Eye (tissue), 1 donor: ENCODE data around the gene ELMO1.

Experiments
- DNase-seq: peaks from one replicate; pipeline ENCODE4 v3.0.0-alpha.2; 2015

Gene ELMO1

DNA sequence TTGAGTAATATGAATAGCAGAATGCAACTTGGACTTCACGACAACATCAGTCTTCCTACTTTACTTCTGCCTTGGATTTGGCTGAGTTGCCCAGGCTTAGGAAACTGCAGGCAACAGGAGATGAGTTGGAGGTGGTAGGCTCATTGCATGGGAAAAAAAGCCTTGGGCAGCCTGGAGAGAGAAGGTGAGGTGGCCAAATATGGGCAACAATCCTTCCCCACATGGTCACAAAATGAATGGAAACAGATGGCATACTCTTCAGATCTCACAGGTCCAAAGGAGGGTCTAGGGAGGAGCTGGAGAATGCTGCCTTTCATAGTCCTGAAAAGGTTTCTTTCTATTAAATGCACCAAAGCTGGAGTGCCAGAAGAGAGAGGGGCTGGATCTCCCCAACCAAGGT lies 595.7 kb downstream of the ELMO1 start:
- no peak for DNase-seq

DNA sequence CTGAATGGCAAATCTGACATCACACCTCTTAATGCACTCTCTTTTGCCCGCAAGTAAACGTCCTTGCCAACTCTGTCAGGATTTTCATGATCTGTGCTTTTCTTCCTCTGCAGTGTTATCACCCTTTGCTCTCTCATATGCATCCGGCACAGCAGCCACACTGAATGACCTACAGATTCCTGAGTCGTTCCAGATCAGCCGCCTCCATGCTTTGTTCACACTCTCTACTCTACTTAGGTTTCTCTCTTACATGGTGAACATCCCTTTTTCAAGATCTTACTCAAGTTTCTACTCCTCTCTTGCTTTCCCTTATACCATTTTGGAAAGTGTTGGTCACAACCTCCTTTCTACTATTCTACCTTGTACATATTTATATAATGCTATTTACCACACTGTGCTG lies 596.6 kb downstream of the ELMO1 start:
- no peak for DNase-seq

DNA sequence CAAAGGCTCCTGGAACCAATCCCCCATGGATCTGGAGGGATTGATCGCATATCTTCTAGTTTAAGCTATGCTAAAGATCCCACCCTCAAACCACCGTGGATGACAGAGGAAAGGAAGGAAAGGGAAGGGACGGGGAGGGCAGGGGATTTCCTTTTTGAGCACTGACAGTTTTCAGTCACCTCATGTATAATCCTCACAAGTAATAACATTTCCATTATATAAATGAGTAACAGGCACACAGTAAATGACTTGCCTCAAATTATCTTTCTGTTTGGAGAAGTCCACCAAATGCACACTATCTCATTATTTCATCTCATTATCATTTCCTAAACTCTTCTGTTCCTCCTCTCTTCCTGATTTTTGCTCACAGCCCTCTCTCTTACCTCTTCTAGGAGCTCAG lies 597.3 kb downstream of the ELMO1 start:
- DNase-seq = no peak

DNA sequence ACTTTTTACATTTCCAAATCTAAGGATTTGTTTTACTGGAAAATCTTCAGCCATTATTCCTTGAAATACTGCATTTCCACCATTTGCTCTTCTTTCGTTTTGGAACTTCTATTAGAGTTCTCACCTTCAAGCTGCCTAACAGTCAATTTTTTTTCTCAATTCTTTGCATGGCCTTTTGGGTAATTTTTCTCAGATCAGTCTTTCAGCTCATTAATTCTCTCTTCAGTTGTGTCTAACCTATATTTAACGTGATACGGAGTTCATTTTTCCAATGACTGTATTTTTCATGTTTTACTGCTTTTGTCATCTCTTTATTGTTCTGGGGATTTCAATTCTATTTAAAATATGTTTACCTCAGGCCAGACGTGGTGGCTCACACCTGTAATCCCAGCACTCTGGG lies 600.7 kb downstream of the ELMO1 start:
- no peak for DNase-seq

DNA sequence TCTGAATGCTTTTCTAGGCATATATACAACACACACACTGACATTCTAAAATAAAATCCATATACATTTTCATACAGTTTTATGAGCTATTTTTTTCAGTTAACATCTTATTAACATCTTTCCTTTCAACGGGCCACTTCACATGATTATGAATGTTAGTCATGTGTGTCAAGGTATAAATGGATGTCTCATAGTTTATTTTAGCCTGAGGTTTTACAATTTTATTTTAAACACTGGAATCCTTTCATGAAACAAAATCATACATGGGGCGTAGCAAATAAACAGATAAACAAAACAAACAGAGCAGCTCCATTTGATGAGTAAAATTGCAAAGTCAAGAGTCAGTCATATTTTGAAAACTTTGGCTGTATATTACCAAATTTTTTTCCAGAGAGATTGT lies 604.3 kb downstream of the ELMO1 start:
- no peak for DNase-seq

DNA sequence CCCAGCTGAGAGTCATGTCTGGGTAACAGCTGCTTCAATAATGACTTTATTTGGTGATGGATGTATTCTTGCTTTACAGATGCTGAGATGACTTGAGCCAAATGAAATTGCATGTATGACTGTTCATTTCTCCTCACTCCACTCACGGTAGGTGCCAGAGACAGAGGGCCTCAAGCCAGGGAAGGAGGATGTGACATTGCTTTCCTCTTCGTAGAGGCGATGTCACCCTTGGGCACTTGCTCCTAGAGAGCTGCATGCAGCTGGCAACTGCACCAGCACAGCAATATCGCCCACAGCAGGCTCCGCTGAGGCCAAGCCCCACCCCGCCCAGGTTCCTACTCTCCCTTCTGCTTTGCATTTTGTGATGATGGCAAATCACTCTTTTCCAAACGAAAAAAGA lies 607.8 kb downstream of the ELMO1 start:
- DNase-seq = no peak

DNA sequence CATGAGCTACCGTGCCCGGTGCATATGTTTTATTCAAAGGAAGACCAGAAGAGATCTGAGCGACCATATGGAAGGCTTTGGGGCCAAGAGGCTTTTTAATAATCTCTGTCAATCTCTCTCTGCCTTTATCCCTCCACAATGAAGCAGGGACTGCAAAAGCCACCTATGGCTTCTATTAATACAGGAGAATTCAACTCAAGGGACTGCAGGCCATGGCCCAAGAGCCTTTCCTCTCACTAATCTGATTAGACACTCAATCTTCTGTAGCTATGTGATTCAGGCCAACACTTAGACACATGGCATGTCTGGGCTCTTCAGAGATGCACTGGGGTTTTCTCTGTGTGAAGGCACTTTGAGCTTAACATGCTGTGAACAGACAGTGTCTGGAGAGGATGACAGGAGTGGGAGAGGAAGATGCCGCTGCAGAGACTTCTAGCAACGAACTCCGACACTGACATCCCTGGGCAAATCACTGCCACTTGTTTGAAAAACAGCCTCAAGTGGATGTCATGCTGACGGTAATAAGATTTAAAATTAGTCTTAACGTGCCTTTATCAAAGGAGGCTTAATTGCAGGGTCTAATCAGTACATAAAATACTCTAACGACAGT lies 609.9 kb downstream of the ELMO1 start:
- peak; percentile 57 for DNase-seq

DNA sequence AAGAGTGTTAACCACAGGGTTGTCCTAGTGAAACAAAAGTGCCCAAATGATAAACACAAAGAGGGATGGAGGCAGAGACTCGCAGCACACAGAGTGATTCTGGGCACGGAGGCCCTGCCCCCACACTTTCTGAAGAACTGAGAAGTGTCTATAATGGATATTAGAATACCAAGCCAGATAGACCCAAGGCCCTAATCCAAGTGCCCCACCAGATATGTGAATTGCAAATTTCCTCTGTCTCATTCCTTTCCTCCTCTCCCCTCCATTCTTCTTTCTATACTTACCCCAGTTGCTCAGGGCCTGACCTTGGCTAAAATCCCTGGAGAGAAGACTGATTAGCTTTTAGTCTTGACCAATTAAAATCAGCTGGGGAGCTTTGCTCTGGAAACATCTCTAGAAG lies 617.6 kb downstream of the ELMO1 start:
- no peak for DNase-seq

DNA sequence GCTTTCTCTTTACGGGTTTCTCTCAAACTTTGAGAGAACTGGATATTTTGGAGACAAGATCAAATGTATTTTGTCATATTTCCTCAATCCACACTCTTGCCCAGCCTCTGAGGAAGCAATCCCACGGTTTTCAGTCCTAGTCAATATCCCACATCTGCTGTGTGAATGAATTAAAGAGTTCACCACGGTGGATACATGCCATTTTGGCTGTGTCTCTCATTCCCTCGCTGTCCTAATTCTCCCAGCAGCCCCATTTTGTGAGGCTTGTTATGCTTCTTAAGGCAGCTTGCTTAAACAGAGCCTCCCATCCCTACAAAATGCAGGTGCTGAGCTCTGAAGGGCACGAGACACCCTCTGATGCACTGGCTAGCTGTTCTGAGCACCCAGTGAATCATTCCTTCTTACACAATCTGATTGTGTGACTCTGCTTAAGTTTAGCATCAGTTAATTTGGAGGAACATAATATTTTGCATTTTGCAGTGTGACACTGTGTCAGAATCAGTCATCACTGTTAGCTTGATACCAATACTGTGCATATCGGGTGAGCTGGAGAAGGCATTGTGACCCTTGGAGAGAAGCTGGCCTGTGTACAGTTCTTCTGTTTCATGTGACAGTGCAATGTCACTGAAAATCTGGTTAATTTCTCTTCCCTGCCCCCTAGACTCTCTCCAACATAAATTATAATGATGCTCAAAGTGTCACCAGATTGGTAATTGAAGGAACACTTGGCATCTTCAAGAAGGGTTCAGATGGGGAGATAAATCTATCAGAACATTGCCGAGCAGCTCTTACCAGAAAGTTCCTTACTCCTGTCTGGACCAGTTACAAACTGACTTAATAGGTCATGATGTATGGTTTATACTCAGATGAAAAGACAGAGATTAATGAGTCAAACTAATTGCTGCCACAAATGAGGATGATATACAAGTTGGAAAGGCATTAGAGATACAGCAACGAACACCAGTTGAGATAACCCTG lies 620.6 kb downstream of the ELMO1 start:
- DNase-seq = no peak

DNA sequence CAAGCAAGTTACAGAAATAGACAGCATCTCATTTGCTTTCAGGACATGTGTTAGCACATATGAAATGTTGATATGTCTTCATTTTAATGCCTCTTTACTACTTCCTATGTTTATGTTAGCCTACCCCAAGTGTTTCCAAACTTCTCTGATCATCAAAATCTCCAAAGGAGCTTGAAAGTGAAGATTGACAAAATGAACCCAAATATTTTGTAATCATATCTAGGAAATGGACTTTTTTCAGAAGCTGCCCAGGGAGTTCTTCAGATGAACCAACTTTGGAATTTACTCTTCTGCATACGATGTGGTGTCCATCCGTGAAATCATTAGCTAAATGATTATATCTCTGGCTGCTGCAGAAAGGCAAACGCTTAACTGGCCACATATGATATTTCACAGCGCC lies 623.2 kb downstream of the ELMO1 start:
- DNase-seq = no peak

DNA sequence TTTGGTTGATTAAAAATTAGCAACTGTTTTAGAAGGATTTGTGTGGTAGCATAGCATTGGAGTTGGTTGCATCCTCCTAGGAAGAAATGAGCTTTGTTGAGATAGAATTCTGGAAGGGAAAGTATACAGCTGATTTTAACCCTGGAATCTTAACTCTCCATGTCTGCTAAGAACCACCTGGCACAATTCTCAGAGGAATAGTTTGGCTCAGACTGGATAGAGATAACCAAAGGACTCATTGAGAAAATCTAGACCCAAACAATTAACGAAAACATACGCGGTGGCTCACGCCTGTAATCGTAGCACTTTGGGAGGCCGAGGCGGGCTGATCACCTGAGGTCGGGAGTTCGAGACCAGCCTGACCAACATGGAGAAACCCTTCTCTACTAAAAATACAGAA lies 625.3 kb downstream of the ELMO1 start:
- DNase-seq = no peak

DNA sequence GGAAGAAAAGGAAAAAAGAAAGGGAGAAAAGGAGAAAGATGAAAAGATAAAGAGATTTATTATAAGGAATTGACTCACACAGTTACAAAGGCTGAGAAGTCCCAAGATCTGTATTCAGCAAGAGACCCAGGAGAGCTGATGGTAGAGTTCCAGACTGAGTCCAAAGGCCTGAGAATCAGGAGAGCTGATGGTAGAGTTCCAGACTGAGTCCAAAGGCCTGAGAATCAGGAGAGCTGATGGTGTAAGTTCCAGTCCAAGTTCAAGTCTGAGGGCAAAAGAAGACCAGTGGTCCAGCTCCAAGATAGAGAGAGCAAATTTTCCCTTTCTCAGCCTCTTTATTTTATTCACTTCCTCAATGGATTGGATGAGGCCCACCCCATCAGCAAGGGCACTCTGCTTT lies 627.0 kb downstream of the ELMO1 start:
- no peak for DNase-seq

DNA sequence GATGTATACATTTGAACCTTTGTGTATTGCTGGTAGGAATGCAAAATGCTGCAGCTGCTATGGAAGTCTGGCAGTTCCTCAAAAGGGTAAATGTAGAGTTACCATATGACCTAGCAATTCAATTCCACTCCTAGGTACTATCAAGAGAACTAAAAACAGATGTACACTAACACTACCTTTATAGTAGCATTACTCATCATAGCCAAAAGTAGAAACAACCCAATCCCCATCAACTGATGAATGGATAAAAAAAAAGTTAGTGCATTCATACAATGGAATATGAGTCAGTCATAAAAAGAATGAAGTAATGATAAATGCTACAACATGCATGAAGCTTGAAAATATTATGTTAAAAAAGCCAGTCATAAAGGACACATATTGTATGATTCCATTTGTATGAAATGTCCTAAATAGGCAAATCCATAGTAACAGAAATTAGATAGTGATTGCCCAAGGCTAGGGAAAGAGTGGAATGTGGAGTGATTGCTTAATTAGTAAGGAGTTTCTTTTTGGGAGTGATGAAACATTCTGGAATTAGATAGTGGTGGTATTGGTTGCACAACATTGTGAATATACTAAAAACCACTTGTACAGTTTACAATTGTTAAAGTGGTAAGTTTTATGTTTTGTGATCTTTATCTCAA lies 628.0 kb downstream of the ELMO1 start:
- no peak for DNase-seq

DNA sequence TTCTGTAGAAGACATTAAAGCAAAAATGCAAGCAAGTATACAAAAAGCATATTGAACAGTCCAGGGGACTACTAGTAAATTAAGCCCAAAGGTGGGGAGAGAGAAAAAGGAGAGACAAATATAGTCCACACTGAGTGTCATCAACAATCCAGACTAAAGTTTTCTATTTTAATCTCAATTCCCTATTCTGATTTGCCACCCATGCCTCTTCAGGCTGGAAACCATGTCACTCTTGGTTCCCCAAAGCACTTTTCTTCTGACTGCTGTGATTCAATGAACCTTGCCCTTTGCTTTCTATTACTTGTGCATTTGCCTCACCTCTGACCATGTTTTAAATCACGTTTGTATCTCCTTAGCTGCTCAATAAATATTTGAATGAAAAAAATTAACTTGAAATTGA lies 629.0 kb downstream of the ELMO1 start:
- no peak for DNase-seq

DNA sequence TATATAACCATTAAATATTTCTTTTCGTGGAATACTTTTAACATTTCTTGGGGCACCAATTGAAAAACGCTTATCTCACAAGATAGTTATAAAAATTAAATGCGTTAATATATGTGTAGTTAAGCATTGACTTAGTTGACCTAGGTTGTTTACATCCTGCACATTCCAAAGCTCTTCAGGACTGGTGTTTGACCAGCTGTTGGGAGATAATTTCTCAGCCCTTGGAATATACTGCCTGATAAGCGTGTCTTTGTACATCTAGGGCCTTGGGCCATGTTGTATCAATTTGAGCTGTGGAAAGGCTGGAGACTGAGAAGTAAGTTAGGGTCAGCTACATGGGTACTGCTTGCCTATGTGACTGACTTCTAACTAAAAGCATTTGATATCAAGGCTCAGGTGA lies 634.4 kb downstream of the ELMO1 start:
- DNase-seq = no peak

DNA sequence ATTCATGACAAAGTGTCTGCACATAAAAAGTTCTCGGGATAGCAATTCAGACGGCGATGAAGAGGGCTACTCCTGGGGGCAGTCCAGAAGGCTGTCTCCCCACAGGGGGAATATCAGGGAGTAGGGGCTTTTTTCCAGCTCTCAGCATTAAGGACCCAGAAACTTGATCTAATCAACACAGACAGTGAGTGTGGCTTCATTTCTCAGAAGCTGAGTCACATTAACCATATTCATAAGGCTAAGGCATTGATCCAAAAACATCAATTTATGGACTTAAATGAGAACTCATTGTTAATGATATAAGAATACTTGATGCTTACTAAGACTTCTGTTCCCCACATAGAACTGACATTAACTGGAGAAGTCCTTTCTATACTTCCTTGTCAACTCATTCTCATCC lies 636.9 kb downstream of the ELMO1 start:
- no peak for DNase-seq

DNA sequence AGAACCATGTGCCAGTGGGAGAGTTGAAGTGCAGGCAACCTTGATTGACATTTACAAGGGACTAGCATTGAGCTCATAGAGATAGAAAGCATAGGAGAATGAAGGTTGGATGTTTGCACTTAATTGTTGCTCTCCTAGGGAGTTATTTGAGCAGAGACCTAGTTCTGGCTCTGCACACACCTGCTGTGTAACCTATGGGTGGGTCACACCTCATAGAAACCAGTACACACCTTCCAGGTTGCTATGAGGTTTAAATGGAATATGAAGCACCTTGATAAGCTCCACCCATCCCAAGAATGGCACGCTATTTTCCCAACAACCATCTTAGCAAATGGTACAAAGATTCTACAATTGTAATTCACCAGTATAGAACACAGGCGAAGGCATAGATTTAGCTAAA lies 638.2 kb downstream of the ELMO1 start:
- DNase-seq = no peak

DNA sequence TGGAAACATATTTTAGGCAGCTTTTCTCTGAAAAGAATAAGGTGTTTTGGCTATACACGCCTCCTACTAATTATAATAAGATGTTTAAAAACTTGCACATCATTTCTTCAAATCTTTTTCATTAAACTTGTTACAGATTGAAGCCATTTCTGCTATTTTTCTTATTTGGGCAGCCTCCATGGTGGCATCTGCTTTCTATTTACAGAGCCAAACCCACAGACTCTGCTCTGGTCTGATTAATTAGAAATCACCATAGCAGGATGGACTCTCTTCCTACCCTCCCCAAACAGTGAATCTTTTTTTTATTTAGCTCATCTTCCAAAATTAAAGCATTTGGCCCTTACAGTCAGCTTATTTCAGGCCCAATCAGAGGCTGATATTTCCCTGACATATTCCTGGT lies 638.6 kb downstream of the ELMO1 start:
- no peak for DNase-seq

DNA sequence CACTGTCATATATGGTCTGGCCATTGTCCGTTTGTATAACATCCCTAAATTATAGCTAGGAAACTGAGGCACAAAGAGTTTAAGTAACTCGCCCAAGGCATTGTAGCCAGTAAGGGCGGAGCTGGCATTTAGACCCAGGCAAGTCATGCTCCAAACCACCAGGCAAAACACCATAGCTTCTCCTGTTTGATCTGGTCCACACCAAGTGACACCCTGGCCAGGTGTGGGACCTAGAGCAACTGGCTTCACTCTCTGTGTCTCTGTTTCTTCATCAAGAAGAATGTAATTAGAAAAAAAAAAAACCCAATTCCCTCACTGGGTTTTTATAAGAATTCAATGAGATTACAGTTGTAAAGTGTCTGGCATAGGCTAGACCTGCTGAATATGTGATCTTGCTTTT lies 639.2 kb downstream of the ELMO1 start:
- DNase-seq = no peak

DNA sequence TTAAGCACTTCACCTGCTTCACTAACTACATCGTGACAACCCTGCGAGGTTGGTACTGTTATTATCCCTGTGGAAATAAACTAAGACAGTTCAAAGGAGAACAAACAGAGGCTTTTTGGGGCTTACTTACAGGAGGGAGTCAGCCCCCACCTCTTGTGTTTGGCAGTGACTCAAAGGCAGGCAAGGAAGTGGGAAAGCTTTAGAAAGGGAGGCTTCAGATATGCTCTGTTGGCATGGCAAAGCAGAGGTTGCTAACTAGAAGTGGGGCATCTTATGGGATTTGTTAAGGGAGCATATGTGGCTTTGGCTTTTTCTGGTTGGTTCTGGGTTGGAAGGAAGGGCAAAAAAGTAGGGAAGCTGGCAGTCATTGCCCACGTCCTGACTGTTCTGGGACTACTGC lies 639.6 kb downstream of the ELMO1 start:
- no peak for DNase-seq

DNA sequence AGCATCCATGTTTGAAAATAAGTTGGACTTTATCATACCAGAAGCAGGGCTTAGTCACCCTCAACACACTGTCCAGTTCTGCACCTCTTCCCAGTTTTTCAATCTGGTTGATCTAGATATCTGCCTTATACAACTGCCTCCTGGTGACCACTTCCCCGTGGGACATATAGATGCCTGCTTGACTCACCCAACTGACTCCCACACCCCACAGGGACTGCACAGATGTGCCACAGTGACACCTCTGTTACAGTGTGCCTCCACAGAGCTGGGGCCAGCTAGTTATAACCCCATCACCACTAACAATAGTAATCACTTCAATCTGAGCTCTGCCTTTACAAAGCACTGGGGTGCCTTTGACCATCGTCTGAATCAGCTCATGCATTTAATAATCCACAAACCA lies 641.8 kb downstream of the ELMO1 start:
- no peak for DNase-seq
